H9 (cell line): ENCODE data around the gene ZNF281. TPM values are rescaled to one million over a fixed set of nuclear protein-coding genes. Genes with fewer than 3 reads are reported as not detected.

Experiments used
- DNase-seq: peaks from one replicate; pipeline ENCODE4 v3.0.0-alpha.2; 2017
- H2AFZ ChIP-seq: one replicate; pipeline ENCODE4 v1.6.1; 2013; ENCODE audit warnings: mild to moderate bottlenecking, low read length, control low read depth, moderate library complexity
- H2AK5ac ChIP-seq: 2 replicates; pipeline ENCODE4 v1.6.1; 2013; ENCODE audit warnings: low read length, control low read depth, mixed read lengths; ENCODE audit not compliant: insufficient read length
- H2BK120ac ChIP-seq: one replicate; pipeline ENCODE4 v1.6.1; 2013; ENCODE audit warnings: low read depth, mild to moderate bottlenecking, low read length, control low read depth, inconsistent platforms; ENCODE audit not compliant: poor library complexity, severe bottlenecking
- H2BK12ac ChIP-seq: 2 replicates; pipeline ENCODE4 v1.6.1; 2013; ENCODE audit warnings: low read length, control low read depth, mixed read lengths, low read depth; ENCODE audit not compliant: insufficient read length
- H2BK15ac ChIP-seq: 2 replicates; pipeline ENCODE4 v1.6.1; 2013; ENCODE audit warnings: low read depth, low read length, control low read depth
- H2BK20ac ChIP-seq: one replicate; pipeline ENCODE4 v1.6.1; 2013; ENCODE audit warnings: low read depth, mild to moderate bottlenecking, low read length, control low read depth, inconsistent platforms; ENCODE audit not compliant: poor library complexity, severe bottlenecking
- H2BK5ac ChIP-seq: 2 replicates; pipeline ENCODE4 v1.6.1; 2013; ENCODE audit warnings: low read length, control low read depth, mixed read lengths; ENCODE audit not compliant: insufficient read length
- H3K14ac ChIP-seq: 2 replicates; pipeline ENCODE4 v1.6.1; 2013; ENCODE audit warnings: low read length, control low read depth; ENCODE audit not compliant: insufficient read depth
- H3K18ac ChIP-seq: 2 replicates; pipeline ENCODE4 v1.6.1; 2013; ENCODE audit warnings: low read depth, mild to moderate bottlenecking, mixed read lengths, low read length, control low read depth; ENCODE audit not compliant: insufficient read length
- H3K23ac ChIP-seq: 2 replicates; pipeline ENCODE4 v1.6.1; 2013; ENCODE audit warnings: low read length, control low read depth, mixed read lengths, low read depth; ENCODE audit not compliant: insufficient read length
- H3K23me2 ChIP-seq: 2 replicates; pipeline ENCODE4 v1.6.1; 2013; ENCODE audit warnings: low read depth, mild to moderate bottlenecking, mixed read lengths, low read length, control low read depth; ENCODE audit not compliant: insufficient read length, poor library complexity, severe bottlenecking
- H3K27ac ChIP-seq: 2 replicates; pipeline ENCODE4 v1.5.1; 2013; ENCODE audit warnings: low read length, control low read depth, mixed read lengths, low read depth; ENCODE audit not compliant: insufficient read length
- H3K27me3 ChIP-seq: 2 replicates; pipeline ENCODE4 v1.6.1; 2013; ENCODE audit warnings: low read length, control low read depth, inconsistent platforms; ENCODE audit not compliant: insufficient read depth
- H3K4ac ChIP-seq: 2 replicates; pipeline ENCODE4 v1.6.1; 2013; ENCODE audit warnings: low read depth, mild to moderate bottlenecking, control low read depth, inconsistent platforms, low read length, moderate library complexity
- H3K4me1 ChIP-seq: 2 replicates; pipeline ENCODE4 v1.6.1; 2013; ENCODE audit warnings: low read length, control low read depth, inconsistent platforms; ENCODE audit not compliant: insufficient read depth
- H3K4me2 ChIP-seq: 2 replicates; pipeline ENCODE4 v1.6.1; 2013; ENCODE audit warnings: low read length, control low read depth, mixed read lengths; ENCODE audit not compliant: insufficient read length, insufficient read depth
- H3K56ac ChIP-seq: 2 replicates; pipeline ENCODE4 v1.6.1; 2013; ENCODE audit warnings: low read depth, mild to moderate bottlenecking, mixed read lengths, low read length, control low read depth; ENCODE audit not compliant: insufficient read length
- H3K79me1 ChIP-seq: 2 replicates; pipeline ENCODE4 v1.6.1; 2013; ENCODE audit warnings: low read depth, mild to moderate bottlenecking, moderate library complexity, low read length, control low read depth, inconsistent platforms; ENCODE audit not compliant: insufficient read depth, poor library complexity, severe bottlenecking
- H3K79me2 ChIP-seq: 2 replicates; pipeline ENCODE4 v1.6.1; 2013; ENCODE audit warnings: low read length, control low read depth, inconsistent platforms; ENCODE audit not compliant: insufficient read depth
- H3K9ac ChIP-seq: 2 replicates; pipeline ENCODE4 v1.6.1; 2013; ENCODE audit warnings: low read length, control low read depth, mixed read lengths; ENCODE audit not compliant: insufficient read length; ENCODE audit errors: extremely low read depth
- H3K9me3 ChIP-seq: one replicate; pipeline ENCODE4 v1.6.1; 2013; ENCODE audit warnings: low read depth, low read length, inconsistent platforms; ENCODE audit not compliant: control insufficient read depth
- H3T11ph ChIP-seq: one replicate; pipeline ENCODE4 v1.6.1; 2013; ENCODE audit warnings: mild to moderate bottlenecking, low read length, control low read depth, inconsistent platforms
- H4K20me1 ChIP-seq: one replicate; pipeline ENCODE4 v1.6.1; 2013; ENCODE audit not compliant: control insufficient read depth, insufficient read length, insufficient read depth
- H4K5ac ChIP-seq: 2 replicates; pipeline ENCODE4 v1.6.1; 2013; ENCODE audit warnings: low read depth, mild to moderate bottlenecking, mixed read lengths, low read length, control low read depth; ENCODE audit not compliant: insufficient read length
- H4K8ac ChIP-seq: replicated peaks from 2 replicates; pipeline ENCODE4 v1.6.1; 2013; ENCODE audit warnings: low read length, control low read depth, mixed read lengths, low read depth; ENCODE audit not compliant: insufficient read length
- H4K91ac ChIP-seq: 2 replicates; pipeline ENCODE4 v1.6.1; 2013; ENCODE audit warnings: low read depth, mild to moderate bottlenecking, moderate library complexity, mixed read lengths, low read length, control low read depth; ENCODE audit not compliant: insufficient read length
- H3K27ac Mint-ChIP-seq, 3 experiments: 2 replicates in 2 of 3; 3 replicates in 1 of 3; pipeline ENCODE4 v1.8.0; 2020 to 2021; ENCODE audit warnings: mixed read lengths in 3 of 3, mild to moderate bottlenecking in 1 of 3, moderate library complexity in 1 of 3
- H3K27me3 Mint-ChIP-seq: 2 replicates; pipeline ENCODE4 v1.8.0; 2021; ENCODE audit warnings: low read depth, mild to moderate bottlenecking, moderate library complexity, mixed read lengths
- H3K36me3 Mint-ChIP-seq, 3 experiments: 2 replicates in 2 of 3; 3 replicates in 1 of 3; pipeline ENCODE4 v1.8.0; 2020 to 2021; ENCODE audit warnings: low read depth in 3 of 3, mixed read lengths in 3 of 3; ENCODE audit not compliant: insufficient read depth in 1 of 3
- H3K4me1 Mint-ChIP-seq, 2 experiments: 2 replicates each; pipeline ENCODE4 v1.8.0; 2020; ENCODE audit warnings: mixed read lengths in 2 of 2
- H3K4me3 Mint-ChIP-seq, 2 experiments: 2 replicates in 1 of 2; 3 replicates in 1 of 2; pipeline ENCODE4 v1.8.0; 2020 to 2021; ENCODE audit warnings: mild to moderate bottlenecking in 2 of 2, mixed read lengths in 2 of 2, moderate library complexity in 1 of 2
- H3K9me3 Mint-ChIP-seq, 2 experiments: 2 replicates in 1 of 2; 3 replicates in 1 of 2; pipeline ENCODE4 v1.8.0; 2020; ENCODE audit warnings: mild to moderate bottlenecking in 2 of 2, mixed read lengths in 2 of 2, moderate library complexity in 1 of 2
- WGBS: extraction: QIAGEN DNeasy Blood & Tissue Kit; methylation state at CpG from one replicate; pipeline ENCODE4 v1.1.7; 2013; ENCODE audit warnings: missing lambda C conversion rate, low lambda C conversion rate, mixed read lengths; ENCODE audit not compliant: insufficient read length; ENCODE audit errors: extremely low coverage; 5-methylcytosine and 5-hydroxymethylcytosine counted together
- total RNA-seq: library from RNA; stranded (reverse); gene quantifications from 2 replicates; pipeline ENCODE4 v1.2.1, GENCODE V29; 2021
- TF ChIP-seq, protein P1 (sequence below): fragments of 200-600 bp; sonication (generic); conservative IDR thresholded peaks from 3 replicates; pipeline ENCODE4 v1.8.0; 2021; ENCODE audit warnings: antibody characterized with exemption, mild to moderate bottlenecking

Gene ZNF281
- total RNA-seq, 1 experiment from 2014 or later, result 75.2 TPM

DNA sequence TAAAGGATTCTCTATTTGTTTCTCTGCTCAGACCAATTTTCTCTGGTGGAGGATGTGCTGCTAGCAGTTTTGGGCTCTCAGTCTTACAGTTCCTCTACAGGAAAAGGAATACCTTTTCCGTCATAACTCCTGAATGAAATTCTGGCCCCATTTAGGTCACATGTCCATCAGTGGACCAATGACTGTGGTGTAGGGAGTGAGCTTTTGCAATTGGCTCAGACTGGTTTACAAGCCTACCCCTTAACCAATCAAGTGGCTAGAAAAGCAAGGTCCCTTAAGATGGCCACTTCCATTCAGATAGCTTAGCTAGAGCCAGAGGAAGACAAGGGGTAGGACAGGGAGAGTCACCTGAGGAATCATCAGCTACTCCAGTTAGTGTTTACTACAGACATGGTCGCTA is 16.4 kb upstream of the ZNF281 start:
- Histone ChIP-seq H4K8ac (no peak overlapping the region), H3K18ac (no peak overlapping the region), H3K14ac (no peak overlapping the region), H2BK20ac (no peak overlapping the region), H3T11ph (no peak overlapping the region), H2BK120ac (no peak overlapping the region), H4K91ac (no peak overlapping the region), H3K79me2 (peaks cover 3% of the 10 kb centered on the region; the same call in 1 of the 2 replicates), H3K27me3 (no peaks in the 10 kb centered on the region), H3K9ac (no peak overlapping the region), H4K20me1 (no peaks in the 10 kb centered on the region), H3K23ac (no peak overlapping the region), H2BK5ac (no peak overlapping the region), H3K9me3 (no peaks in the 10 kb centered on the region), H3K4ac (no peak overlapping the region), H3K4me1 (no peaks in the 10 kb centered on the region), H2AK5ac (no peak overlapping the region), H3K56ac (no peak overlapping the region), H3K4me2 (no peak overlapping the region), H3K79me1 (peaks cover 14% of the 10 kb centered on the region), H4K5ac (no peak overlapping the region), H3K23me2 (no peaks in the 10 kb centered on the region), H2BK12ac (no peak overlapping the region), H2BK15ac (no peak overlapping the region), H2AFZ (no peak overlapping the region), H3K27ac (no peak overlapping the region)
- peak overlapping the region in 2 of 3 experiments; percentile 70 to 89; a peak in 2 of 7 replicates for H3K27ac Mint-ChIP-seq
- no peaks in the 10 kb centered on the region for H3K27me3 Mint-ChIP-seq
- no peaks in the 10 kb centered on the region for H3K9me3 Mint-ChIP-seq
- peaks cover 19 to 29% (median 24%) of the 10 kb centered on the region in 3 experiments for H3K36me3 Mint-ChIP-seq
- no peak overlapping the region for H3K4me3 Mint-ChIP-seq
- H3K4me1 Mint-ChIP-seq, result peaks cover 7 to 8% of the 10 kb centered on the region in 2 experiments; a peak in 3 of 4 replicates
- WGBS, result no CpG with 5 or more reads among the region's 2 CpGs
- TF ChIP-seq, protein P1, sequence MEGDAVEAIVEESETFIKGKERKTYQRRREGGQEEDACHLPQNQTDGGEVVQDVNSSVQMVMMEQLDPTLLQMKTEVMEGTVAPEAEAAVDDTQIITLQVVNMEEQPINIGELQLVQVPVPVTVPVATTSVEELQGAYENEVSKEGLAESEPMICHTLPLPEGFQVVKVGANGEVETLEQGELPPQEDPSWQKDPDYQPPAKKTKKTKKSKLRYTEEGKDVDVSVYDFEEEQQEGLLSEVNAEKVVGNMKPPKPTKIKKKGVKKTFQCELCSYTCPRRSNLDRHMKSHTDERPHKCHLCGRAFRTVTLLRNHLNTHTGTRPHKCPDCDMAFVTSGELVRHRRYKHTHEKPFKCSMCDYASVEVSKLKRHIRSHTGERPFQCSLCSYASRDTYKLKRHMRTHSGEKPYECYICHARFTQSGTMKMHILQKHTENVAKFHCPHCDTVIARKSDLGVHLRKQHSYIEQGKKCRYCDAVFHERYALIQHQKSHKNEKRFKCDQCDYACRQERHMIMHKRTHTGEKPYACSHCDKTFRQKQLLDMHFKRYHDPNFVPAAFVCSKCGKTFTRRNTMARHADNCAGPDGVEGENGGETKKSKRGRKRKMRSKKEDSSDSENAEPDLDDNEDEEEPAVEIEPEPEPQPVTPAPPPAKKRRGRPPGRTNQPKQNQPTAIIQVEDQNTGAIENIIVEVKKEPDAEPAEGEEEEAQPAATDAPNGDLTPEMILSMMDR, result no peak
- no peak for DNase-seq
